GM18867 (cell line): ENCODE data around the gene HMCN1.

ENCODE experiments used
- ATAC-seq: cut with Tn5 transposase; IDR thresholded peaks from one replicate; pipeline ENCODE4 v1.9.1; 2021; ENCODE audit warnings: mild to moderate bottlenecking, moderate library complexity; ENCODE audit not compliant: unreplicated experiment

HMCN1 gene

DNA sequence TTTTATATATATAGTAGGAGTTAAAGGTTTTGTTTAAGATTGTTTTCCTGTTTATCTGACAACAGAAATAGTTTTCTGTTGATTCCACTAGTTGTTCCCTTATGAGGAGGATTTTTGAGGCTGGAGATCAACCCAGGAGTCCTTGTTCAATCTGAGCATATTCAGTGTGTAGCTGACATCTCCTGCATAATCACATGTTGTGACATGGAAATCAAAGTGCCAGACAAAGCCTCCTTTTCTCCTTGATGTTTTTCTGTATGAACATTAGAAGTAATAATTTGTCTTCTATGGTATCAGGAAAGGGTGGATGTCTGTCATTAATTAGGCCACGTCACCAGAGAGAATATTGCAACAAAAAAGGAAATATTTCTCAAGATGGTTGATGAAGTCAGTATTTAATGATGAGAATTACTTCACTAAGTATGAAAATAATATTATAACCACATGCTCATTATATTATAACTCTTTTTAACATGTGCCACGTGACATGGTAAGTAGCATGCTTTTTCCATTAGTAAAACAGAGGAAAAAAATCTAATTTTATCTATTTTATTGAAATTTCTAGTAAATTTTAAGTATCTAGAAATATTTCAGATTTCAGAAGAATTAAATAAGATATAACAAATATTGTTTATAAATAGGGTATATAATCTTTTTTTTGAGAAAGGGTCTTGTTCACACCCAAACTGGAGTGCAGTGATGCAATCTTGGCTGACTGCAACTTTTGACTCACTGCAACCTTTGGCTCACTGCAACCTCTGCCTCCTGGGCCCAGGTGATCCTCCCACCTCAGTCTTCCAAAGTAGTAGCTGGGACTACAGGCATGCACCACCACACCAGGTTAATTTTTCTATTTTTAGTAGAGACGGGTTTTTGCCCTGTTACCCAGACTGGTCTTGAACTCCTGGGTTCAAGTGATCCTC, 223.5 kb downstream of the HMCN1 start:
- no peak for ATAC-seq

DNA sequence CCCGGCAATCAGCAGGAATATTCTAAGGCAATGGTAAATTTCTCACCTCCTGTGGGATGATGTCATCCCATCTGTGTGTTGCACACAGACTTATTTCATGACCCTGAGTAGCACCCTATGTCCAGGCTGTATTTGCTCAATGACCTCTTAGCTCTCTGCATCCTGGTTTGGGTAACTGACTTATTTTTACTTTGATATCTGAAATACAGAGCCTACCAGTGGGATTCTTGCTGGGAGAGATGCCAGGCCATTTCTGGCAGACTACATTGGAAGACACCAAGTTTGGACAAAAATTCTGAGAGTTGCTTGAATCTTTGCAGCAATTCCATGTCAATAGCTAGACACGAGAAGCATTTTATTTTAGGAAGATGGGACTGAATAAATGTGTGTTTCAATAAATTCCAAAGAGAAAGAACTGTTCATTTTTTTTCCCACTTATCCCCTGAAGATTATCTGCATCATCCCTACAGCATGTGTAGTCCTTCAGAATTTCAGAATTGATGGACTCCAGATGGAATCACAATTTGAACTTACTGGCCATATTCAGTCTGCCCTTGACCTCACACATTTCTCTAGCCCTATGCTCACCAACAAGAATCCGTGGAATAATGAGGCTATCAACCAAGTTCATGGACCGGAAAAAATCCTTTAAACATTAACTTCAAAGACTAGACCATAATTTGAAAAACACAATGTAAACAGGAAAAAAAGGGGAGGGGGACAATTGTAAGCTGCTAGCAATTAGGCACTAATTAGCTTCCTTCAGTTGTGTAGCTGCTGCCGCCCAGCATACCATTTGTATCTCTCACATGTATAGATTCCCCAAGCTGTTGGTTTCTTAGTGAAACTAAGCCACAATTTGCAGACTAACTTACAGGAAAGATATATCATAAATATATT, 226.5 kb downstream of the HMCN1 start:
- no peak for ATAC-seq

DNA sequence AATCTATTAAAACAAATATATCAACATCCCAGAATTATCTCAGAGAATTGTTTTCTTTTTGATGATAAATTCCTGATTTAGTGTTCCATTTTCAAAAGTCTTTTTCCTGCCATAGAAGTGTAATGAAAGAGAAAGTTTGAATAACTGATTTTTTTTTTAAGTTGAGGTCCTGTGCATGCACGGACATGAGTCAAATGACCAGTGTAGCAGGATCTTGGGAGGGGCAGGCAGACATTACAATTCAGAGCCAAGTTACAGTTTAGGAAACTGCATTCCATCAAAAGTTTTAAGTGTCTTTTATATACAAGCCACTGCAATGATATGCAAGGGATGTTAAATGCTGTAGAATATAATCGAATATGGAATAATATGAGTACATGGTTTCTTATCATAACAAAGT, 227.5 kb downstream of the HMCN1 start:
- ATAC-seq, result no peak

DNA sequence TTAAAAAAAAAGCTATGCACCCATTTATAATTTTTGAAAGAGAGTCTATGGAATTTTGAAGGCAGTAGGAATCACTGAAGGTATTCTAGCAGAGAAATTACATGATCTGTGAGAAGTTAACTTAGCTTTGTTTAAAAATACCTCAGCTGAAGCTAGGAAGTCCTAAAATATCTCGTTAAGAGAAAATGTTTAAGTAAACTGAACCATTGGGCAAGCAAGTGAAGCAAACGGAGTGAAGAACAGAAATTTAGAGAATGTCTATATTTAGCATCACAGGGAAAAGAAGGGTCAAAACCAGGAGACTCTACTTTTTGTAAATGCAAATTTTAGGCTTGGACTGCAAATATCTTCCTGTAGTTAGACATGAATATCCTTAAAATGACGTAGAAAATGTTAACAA, 230.8 kb downstream of the HMCN1 start:
- no peak for ATAC-seq

DNA sequence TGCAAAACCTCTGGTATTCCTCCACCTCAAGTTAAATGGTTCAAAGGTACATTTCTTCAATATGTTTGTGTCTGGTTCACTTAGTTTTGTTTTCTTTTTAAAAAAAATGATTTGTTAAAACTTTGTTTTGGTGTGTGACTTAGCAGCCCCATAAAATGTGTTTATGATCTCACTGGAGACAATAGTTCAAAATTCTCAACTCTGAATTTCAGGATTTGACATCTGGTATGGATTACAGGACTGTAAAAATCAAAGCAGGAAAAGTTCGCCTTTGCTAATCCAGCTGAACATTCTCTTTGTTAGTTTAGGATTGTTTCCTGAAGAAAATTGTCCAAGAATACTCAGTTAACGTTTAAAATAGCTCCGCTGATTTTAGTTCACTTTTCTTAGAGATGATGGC, 231.7 kb downstream of the HMCN1 start:
- no peak for ATAC-seq

DNA sequence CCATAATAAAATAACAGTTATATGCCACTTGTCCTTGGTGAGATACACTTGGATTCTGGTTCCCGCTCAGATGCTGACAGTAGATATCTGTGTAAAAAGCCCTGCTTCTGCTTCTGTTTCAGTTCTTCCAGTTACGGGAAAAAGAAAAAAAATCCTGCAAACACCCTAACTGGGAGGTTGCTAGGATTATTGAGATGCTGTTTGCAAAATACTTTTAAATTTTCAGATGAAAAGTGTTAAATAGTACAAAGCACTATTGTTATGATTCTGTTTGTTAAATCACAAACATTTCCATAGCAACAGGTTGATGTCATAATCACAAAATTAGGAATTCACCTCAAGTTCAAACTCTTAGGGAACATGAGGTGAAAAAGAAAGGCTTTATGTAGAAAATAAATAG, 232.3 kb downstream of the HMCN1 start:
- no peak for ATAC-seq

DNA sequence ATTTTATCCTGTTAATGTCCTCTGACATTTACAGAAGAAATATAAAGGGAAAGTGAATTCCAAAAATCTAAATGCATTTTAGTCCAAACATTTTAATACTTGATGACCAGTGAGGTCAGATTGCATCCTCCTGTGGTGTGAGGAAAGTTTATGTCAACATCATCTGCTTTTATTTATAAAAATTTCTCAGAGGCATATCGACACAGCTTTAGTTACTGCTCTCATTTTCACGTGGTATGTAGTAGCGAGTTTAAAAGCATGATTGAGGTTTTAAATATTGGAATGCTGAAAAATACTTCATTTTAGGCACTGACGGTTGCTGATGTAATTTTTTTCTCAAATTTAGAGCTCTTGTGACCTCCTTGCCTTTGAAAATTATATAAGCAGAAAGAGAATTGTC, 234.8 kb downstream of the HMCN1 start:
- ATAC-seq, result no peak

DNA sequence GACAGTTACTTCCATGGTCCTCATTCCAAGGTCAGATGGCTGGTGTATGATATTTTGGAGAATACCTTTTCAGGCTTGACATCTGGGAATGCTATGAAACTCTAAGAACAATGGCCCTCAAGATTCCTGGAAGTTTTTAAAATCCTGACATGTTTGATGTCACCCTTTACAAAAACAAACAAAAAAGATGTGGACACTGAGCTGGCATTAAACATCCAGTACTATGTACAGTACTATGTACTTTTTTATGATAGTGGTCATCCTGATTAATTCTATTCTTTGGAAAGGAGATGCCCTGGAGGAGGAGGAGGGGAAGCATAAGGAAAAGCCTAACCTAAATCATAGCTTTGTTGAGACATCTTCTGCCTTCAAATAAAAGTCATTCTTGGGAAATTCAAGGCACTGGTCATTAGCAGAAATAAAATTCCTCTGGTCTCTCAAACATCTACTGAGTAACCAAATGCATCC, 235.4 kb downstream of the HMCN1 start:
- no peak for ATAC-seq

DNA sequence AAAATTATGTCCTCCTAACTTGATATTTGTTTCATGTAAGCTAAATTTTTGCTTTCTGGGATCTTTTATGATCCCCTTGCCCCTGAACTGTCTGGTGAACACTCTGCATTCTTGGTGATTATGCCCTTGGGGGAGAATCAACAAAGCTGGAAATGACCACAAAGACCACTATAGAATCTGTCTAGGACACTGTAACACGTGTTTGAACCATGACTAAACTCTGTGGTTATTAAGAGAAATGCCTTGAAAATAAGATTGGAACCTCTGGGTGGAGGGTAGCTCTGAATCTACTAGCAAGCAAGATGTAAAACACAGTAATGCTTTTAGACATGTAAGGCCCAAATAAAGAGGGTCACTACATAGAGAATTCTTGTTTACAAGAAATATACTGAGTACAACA, 237.5 kb downstream of the HMCN1 start:
- ATAC-seq, result no peak

DNA sequence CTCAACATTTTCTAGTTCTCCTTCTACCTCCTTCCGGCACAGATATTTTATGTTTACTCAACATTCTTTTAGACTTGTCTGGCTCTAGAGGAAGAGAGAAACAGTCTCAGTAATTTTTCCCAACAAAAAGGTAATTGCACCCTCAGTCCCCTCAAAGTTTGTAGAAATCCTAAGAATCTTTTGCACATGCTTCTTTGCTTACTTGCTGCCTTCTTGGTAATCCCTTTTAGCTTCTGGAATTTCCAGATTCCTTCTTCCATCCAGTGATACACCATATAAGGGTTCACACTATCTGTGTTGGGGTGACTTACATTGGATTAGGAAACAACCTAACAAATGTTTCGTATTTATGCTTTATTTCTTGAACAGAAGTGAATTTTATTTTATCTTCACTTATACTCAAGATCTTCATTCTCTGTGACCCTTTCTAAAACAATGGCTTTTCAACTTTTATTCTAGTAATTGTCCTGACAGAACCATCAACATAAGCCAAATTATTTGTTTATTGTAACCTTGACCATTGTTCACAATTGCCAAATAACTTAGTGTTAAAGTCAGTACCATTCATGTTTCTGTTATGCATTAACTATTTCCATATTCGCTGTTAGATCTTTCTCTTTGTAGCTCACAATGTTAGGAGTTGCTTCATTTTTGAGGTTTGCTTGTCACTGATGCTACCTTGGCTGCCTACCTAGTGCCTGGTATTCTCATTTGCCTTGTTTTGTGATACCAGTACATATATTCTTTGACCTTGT, 238.1 kb downstream of the HMCN1 start:
- no peak for ATAC-seq

DNA sequence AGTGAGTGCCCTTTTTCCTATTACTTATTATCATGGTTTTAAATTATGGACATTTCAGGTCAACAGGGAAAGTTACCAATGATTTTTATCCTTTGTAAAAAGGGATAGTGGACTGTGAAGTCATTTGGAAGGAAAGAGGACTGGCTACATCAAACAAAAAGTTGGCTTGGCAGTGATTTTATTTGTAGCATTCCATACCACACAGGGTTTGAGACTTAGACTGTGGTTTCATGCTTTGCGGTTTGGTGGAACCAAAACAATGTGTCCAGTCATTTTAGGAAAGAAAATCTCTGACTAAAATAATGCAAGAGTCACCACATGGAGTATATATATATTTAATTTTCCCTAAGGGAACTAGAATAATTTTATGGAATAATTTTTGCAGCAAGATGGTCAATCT, 239.5 kb downstream of the HMCN1 start:
- ATAC-seq, result no peak

DNA sequence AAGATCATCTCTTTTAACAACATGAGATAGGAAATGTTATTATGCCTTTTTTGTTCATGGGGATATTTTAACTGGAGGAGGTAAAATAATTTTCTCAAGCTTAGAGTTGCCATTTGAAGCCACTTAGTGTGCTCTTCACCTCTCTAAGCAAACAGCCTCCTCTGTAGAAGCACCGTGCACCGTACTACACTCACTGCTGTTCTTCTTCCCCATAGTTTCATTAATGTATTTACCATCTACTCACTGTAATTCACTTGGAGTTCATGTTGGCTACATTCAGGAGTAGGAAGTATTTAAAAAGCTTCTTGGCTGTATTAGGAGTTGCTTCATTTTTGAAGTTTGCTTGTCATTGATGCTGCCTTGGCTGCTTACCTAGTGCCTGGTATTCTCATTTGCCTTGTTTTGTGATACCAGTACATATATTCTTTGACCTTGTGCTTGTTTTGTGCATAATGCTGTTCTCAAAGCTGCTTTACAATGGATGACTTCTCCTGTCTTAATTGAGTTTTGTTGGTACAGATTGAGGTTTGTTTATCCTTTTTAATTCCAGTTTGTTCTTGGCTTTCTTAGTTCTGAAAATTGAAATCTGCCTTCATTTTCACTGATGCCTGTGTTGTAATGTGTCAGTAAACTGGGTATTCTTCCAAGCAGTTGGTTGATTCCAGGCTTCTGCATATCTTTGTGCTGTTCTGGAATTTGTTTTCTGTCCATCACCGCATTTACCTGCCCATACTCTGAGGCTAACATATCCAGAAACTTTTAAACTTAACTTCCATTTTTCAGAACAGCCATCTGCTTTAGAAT, 240.4 kb downstream of the HMCN1 start:
- ATAC-seq, result no peak

DNA sequence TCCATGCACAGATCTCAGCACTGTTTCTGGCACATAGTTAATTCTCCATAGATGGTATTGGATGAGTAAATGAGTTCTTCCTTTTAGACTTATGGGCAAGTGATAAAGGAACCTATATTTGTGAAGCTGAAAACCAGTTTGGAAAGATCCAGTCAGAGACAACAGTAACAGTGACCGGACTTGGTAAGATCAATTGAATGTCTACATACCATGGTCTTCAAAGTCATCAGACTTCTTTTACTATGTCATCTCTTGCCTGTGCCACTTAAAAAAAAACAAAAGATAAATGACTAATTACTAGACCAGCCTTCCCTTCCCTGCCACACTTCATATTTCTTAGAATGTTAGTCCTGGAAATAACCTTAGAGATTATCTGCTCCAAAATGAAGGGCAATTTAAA, 246.7 kb downstream of the HMCN1 start:
- ATAC-seq, result no peak

DNA sequence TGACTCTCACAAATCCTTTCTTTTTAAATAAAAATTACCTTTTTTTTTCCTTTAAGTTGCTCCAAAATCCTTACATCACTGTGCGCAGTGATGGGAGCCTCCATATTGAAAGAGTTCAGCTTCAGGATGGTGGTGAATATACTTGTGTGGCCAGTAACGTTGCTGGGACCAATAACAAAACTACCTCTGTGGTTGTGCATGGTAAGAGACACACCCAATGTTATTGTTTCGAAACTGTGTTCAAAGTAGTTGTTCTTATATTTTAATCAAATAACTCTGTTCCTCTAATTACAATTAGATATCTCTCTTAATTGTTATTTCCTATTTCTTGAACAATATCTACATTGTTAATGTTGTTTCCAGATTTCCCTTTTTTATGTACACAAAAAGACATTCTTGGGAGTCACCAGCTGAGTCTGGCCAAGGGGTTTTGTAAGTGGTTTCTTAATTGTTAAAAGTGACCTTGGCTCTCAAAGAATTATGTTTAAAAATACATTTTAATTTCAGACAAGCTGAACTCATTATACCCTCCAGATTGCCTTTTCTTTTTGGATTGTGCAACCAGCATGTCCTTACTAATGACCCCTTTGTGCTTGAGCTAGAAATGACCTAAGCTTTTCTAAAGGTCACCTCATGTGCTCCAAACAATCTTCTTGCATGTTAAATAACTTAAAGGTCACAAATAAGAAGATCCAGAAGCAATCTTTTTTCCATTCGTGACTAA, 250.1 kb downstream of the HMCN1 start:
- no peak for ATAC-seq

DNA sequence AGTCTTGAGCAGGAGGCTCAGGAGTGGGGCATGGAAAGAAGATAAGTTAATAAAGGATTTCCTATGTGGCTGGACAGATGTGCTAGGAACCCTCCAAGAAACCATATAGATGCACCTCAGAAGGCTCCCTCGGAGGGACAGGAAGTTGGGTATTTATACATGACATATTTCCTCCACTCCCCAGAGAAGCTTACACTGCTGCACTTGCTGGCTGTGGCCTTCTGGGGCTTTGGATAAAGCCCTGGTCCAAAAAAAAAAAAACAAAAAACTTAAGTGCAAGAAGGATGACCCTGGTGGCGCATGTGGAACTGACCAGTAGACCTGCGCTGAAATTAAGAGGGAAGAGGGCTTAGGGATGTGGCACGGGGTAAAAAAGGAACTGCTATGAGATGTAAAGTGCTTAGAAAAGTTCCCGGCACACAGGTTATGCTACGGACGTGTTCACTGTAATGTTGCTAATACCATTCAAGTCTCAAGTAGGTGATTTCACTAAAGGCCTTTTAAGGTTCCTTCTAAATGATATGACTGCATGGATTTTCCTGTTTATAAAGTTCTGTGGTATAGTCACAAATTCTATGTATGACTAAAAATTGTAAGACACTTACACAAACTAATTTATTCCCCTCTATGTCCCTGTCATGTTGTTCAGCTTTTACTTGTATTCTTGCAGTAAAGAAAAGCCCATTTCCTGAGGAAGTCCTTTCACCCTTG, 253.6 kb downstream of the HMCN1 start:
- ATAC-seq, result no peak

DNA sequence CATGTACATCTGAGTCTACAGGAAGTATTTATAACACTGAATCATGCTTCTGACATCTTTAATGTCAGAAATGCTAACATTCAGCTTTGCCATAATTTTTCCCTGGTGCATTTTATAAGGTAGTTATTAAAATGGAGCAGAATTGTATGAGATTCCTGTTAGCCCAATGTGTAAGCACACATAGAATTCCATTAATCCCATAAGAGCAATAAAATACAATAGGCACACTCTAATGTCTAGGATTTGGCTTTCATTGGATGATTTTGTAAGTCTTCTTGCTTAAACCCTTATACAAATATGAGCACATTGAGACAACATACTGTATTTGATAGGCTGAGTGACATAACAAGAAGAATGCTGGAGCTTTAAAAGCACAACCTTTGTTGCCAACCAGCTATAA, 256.4 kb downstream of the HMCN1 start:
- ATAC-seq, result no peak

DNA sequence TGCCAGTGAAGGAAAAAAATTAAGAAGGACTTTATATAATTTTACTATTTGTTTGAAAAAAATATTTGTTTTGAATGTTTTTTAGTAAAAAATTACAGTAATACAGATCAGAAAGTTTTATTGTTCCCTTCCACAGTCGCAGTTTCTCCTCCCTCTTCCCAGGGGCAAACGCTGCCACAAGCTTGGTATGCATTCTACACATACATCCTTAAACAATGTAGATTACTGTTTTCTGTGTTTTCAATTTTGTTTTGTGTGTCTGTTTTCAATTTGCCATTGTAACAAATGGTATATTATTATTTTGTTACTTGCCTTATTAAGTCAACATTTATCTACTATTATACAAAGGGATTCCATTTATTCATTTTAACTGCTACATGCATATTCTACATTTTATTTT, 257.1 kb downstream of the HMCN1 start:
- ATAC-seq, result no peak

DNA sequence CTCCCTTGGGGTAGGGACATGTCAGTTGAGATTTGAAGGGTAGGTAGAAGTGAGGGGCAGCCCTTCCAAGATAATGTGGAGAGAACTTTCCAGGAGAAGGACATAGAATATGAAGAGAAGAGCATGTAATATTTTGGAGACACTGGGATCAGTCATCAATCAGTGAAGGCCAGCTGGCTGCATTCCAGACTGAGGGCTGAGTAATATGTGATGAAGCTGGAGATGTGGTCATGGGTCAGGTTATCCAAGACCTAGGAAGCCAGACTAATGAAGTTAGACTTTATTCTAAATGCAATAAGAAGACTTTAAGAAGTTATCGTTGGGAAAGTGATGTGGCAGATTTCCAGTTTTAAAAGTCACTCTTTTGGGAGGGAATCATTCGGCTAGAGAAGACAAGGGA, 262.0 kb downstream of the HMCN1 start:
- no peak for ATAC-seq

DNA sequence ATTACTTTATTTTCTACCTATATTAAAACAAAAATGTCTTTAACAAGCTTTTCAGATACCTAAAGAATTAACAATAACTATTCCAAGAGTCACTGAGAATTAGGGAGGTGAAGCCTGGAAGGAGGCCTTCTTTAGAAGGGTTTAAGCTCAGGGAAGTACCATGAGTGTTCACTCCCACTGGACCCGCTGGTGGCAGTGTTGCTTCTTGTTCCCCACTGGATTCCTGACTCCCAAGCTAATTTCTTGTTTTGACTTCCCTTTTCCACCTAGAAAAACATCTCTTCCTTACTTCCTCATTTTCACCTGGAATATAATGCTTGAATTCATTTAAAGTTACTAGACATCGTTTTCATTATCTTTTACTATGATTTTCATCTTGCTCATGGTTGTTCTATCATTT, 264.2 kb downstream of the HMCN1 start:
- ATAC-seq, result no peak
